Omental fat pad (tissue), 4 donors: ENCODE results near the gene JMJD1C. TPM values are rescaled to one million over a fixed set of nuclear protein-coding genes. Genes with fewer than 3 reads are reported as not detected.

Experiments
- ATAC-seq: fragments of 150-250 bp; one replicate; pipeline ENCODE4 v1.9.1; 2016; ENCODE audit warnings: mild to moderate bottlenecking, moderate library complexity; ENCODE audit not compliant: low FRiP score
- DNase-seq: peaks from one replicate; pipeline ENCODE4 v3.0.0-alpha.2; 2019; ENCODE audit warnings: low spot score
- total RNA-seq, 4 donors: library from RNA; depleted of rRNA; stranded (reverse); fragments of >200 nt; gene quantifications; one replicate each; pipeline ENCODE4 v1.1.0, GENCODE V29; 2016
- TF ChIP-seq, protein P1 (sequence below), 3 donors: fragments of 450-650 bp; IDR thresholded peaks; one replicate each; pipeline ENCODE4 v1.5.1; 2016 to 2017; ENCODE audit warnings: antibody characterized with exemption in 3 of 3, mild to moderate bottlenecking in 3 of 3, moderate library complexity in 2 of 3

The JMJD1C gene
- total RNA-seq, 4 donors from 2014 or later = 99.8 to 179 (median 149) TPM

DNA sequence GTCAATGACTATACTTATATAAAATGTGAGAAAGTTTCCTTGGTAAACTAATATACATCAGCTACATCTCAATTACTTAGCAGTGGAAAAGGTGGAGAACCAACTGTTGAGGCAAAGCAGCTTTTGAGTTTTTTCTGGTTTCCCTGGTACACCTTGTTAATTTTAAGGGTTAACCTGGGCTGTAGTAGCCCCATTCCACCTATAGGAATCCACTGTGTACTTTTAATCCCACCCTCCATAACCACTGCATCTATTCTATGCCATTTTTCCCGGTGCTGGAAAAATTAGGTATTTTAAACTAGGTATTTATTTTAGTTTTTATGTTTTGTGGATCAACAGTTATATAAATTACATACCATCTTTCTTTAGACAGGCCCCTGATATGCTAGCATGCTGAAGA is 290.2 kb downstream of the JMJD1C start:
- no peak for ATAC-seq
- DNase-seq = no peak
- TF ChIP-seq, protein P1, sequence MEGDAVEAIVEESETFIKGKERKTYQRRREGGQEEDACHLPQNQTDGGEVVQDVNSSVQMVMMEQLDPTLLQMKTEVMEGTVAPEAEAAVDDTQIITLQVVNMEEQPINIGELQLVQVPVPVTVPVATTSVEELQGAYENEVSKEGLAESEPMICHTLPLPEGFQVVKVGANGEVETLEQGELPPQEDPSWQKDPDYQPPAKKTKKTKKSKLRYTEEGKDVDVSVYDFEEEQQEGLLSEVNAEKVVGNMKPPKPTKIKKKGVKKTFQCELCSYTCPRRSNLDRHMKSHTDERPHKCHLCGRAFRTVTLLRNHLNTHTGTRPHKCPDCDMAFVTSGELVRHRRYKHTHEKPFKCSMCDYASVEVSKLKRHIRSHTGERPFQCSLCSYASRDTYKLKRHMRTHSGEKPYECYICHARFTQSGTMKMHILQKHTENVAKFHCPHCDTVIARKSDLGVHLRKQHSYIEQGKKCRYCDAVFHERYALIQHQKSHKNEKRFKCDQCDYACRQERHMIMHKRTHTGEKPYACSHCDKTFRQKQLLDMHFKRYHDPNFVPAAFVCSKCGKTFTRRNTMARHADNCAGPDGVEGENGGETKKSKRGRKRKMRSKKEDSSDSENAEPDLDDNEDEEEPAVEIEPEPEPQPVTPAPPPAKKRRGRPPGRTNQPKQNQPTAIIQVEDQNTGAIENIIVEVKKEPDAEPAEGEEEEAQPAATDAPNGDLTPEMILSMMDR (IDR thresholded peaks at IDR 0.05) = no peak

DNA sequence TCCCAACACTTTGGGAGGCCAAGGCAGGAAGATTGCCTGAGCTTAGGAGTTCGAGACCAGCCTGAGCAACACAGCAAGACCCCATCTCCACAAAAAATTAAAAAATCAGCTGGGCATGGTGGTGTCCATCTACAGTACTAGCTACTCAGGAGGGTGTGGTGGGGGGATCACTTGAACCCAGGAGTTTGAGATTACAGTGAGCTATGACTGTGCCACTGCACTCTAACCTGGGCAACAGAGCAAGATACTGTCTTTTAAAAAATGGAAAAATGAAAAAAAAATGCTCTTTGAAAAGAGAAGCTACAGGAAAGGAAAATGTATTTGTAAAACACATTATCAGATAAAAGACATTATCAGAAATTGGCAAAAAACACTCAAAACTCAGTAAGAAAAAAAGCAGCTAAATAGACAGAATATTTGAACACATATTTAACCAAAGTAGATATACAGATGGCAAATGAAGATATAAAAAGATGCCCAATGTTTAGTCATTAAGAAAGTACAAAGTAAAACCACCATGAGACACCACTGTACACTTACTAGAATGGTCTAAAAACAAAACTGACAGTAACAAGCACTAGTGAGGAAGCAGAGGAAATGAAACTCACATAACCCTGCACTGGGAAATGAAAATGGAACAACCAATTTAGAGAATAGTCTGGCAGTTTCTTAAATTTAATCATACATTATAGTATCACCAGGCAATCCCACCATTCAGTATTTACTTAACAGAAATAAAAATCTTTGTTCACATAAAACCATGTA is 292.1 kb downstream of the JMJD1C start:
- ATAC-seq = no peak

DNA sequence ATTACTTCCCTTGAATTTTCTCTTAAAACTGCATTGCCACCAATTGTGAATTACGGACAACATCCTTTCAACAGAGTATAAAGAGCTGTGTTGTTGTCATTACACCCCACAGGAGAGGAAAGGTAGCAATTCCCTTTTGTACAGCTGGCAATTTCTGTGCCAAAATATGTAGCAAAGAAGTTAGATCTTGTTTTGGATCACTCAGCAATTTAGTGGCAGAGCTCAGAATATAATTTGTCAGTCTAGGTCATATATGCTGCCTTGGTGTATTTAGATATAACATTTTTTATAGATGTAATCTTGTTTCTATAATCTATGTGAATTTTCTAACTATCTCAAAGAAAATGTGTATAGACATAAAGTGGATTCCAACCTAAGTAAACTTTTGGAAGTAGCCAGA is 293.9 kb downstream of the JMJD1C start:
- DNase-seq (no peak), ATAC-seq (no peak)
- TF ChIP-seq, protein P1 (IDR thresholded peaks at IDR 0.05) = no peak

More for the DNA sequence above, 292.1 kb downstream of the JMJD1C start:
- DNase-seq = no peak
- TF ChIP-seq, protein P1 (IDR thresholded peaks at IDR 0.05) = no peak

DNA sequence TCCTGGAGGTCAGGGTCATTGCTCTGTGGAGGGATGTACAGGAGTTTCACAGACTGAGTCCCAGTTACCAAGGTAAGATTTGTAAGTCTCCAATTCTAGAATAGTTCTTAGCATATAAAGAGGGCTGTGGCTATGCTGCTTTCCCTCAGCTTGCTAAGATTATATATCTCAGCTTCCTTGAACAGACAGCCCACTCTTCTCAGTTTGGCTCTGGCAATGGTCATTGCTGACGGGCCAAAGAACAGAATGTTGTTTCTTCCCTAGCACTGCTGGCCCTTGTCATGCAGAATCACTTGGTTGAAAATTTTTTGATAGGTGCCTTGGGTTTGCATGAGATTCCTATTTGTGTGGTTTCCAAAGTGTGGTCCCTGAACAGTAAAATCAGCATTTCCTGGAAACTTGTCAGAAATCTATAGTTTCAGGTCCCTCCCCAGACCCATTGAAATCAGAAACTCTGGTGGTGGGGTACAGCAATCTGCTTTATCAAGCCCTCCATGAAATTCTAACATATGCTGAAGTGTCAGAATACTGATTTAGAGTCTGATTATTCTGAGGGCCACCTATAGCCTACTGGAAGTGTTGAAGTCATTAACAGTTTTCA is 294.4 kb downstream of the JMJD1C start:
- ATAC-seq (no peak), DNase-seq (no peak)
- TF ChIP-seq, protein P1 (IDR thresholded peaks at IDR 0.05) = no peak

DNA sequence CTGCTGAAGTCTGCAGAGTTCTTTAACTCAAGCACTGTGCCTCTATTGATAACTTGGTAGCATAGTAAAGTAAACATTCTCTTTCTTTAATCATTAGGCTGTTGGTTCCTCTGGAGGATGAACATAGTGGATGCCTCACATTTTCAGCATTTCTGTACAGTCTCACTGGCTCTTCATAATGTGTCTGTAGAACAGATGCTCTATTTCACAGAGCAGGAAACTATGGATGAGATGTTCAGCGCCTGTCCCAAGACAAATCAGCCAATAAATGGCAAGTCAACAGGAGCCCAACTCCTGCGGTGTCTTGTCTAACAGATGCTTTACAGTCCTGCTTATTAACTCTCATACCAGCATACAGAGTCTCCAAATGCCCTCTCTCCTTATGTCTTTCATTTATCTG is 296.2 kb downstream of the JMJD1C start:
- DNase-seq (no peak), ATAC-seq (no peak)
- TF ChIP-seq, protein P1 (IDR thresholded peaks at IDR 0.05) = no peak

DNA sequence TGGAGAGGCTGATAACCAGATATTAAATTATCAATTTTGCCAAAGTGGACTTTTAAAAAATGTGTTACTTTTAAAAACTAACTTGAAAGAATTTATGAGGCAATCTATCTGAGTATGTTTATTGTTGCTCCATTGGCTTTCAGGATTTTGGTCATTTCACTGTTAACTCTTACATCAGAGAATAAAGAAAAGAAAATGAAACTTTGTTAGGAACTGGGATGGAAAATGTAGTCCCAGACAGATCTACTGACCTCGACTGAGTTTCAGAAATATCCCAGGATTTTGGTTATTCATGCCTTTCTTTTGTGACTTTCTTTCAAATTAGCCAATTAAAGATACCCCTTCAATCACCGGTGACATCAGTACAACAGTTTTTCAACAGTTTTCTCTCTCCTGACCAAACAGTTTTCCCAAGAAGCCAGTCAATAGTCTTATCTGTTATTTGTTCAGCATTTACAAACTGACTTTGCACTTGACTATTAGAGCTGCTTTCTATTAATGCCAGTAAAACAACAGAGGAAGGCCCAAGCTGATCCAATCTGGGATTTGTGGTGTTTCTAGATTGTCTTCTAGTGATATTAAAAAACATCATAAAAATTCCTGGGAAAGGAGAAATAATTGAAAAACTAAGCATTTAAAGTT is 296.8 kb downstream of the JMJD1C start:
- ATAC-seq = no peak
- DNase-seq = no peak
- TF ChIP-seq, protein P1 (IDR thresholded peaks at IDR 0.05) = no peak
